ENCODE data around the gene MYZAP.

Gene MYZAP, protein sequence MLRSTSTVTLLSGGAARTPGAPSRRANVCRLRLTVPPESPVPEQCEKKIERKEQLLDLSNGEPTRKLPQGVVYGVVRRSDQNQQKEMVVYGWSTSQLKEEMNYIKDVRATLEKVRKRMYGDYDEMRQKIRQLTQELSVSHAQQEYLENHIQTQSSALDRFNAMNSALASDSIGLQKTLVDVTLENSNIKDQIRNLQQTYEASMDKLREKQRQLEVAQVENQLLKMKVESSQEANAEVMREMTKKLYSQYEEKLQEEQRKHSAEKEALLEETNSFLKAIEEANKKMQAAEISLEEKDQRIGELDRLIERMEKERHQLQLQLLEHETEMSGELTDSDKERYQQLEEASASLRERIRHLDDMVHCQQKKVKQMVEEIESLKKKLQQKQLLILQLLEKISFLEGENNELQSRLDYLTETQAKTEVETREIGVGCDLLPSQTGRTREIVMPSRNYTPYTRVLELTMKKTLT

GRCh38 chr15:57591822-57592367, at the start of gene MYZAP:
MYZAP (plus strand) TSS chr15:57591904; CDS start chr15:57592035, 131 bp downstream.
- no peak for DNase-seq (ENCODE audit: low read depth)
- TF ChIP-seq CTCF (conservative IDR thresholded peaks at IDR 0.05; ENCODE audit: control insufficient read depth, insufficient read depth, low read depth, low read length): no peak
- H3K4me3 ChIP-seq (ENCODE audit: control insufficient read depth, low read depth, low read length): peak within 1 kb of the TSS; percentile 44

DNA sequence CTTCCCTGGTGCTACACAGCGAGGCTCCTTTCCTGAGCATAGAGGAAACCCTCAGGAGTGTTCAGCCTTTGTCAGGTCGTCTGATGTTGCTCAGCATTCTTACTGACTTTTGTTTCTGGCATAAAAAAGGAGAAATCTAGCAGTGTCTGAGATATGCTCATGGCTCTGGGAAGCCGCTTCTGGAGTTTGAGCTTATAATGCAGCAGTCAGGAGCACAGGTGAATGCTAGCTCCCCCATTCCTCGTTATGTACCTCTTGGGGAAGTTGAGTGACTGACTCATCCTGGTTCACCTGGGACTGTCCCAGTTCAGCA, 49.2 kb upstream of the MYZAP start:
- no peak for DNase-seq (ENCODE audit: low read depth)
- no peak overlapping the region for H3K4me3 ChIP-seq (ENCODE audit: control insufficient read depth, low read depth, low read length)
- TF ChIP-seq CTCF (conservative IDR thresholded peaks at IDR 0.05; ENCODE audit: control insufficient read depth, insufficient read depth, low read depth, low read length): no peak

DNA sequence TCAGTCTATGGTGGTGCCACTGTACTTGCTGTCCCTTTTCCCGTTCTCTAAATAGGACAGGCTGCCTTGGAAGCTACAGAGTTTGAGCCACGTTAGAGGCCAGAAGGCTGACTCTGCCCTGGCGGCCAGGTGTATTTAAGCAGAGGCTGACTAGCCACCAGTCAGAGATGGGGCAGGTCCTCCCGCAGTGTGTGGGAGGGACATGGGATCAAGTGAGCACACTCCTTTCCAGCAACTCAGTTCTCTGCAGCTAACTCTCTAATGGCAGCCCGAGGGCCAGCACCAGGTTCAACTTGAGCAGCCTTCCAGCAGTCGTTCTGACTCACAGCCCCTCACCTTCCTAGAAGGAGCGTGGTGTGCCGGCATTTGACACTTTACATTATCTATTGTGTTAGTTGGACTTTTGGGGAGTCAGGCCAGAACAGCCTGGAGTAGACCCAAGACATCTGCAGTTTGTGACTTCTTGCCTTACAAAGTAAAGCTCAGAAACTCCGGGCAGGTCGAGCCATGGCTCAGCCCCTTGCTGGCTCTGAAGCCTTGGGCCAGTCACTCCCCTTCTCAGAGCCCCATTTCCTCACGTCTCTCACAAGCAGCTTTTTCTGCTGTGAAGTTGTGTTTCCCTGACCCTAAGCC, 46.7 kb upstream of the MYZAP start:
- no peak for TF ChIP-seq CTCF (conservative IDR thresholded peaks at IDR 0.05; ENCODE audit: control insufficient read depth, insufficient read depth, low read depth, low read length)
- H3K4me3 ChIP-seq (ENCODE audit: control insufficient read depth, low read depth, low read length): no peak overlapping the region
- no peak for DNase-seq (ENCODE audit: low read depth)

- H3K4me3 ChIP-seq (ENCODE audit: control insufficient read depth, low read depth, low read length): no peak overlapping the region
- DNase-seq (ENCODE audit: low read depth): no peak
- no peak for TF ChIP-seq CTCF (conservative IDR thresholded peaks at IDR 0.05; ENCODE audit: control insufficient read depth, insufficient read depth, low read depth, low read length)
Measured at GRCh38 chr15:57545995-57546394, 45.7 kb upstream of the MYZAP start.

DNA sequence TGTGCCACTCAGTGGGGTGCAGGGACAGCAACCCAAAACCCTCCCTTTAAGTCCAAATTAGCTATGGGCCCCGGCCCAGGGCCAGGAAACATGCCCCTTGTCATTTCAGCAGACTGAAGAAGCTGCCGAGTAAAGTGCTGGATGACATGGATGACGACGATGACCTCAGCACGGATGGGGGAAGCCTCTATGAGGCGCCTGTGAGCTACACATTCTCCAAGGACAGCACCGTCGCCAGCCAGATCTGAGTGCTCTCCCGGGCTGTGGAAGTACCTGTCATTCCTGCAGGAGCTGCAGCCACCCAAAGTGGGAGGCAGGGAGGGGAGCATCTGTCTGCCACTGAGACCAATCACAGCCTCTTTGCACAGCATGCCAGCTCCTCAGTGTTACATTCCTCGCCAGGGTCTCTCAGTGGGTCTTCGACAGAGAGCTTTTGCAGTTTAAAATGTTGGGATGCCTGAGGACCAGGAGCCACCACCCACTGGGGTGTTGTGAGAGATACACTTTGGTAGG, 44.4 kb upstream of the MYZAP start:
- DNase-seq (ENCODE audit: low read depth): no peak
- no peak overlapping the region for H3K4me3 ChIP-seq (ENCODE audit: control insufficient read depth, low read depth, low read length)
- TF ChIP-seq CTCF (conservative IDR thresholded peaks at IDR 0.05; ENCODE audit: control insufficient read depth, insufficient read depth, low read depth, low read length): no peak

DNA sequence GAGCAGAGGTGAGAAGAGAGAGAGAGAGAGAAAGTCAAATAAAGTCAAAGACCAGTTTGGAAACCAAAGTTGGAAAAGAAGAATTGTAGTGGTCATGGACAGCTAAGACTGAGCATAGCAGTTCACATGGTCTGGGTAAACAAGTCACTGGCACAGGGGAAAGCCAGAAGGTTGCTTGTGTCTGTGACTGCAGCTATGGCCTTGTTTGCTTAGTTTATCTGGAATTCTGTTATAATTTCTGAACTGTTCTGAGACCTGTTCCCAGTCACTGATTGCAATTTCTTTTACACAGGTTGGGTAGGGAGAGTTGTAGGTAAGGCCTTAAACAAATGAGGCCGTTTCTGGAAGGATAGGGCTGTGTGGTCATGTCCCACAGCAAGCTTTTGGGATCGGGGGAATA, 43.4 kb upstream of the MYZAP start:
- TF ChIP-seq CTCF (conservative IDR thresholded peaks at IDR 0.05; ENCODE audit: control insufficient read depth, insufficient read depth, low read depth, low read length): no peak
- DNase-seq (ENCODE audit: low read depth): no peak
- no peak overlapping the region for H3K4me3 ChIP-seq (ENCODE audit: control insufficient read depth, low read depth, low read length)

All from fibroblast of mammary gland (primary cell).